H1 (cell line): ENCODE measurements around the gene LBP. TPM values are rescaled to one million over a fixed set of nuclear protein-coding genes. Genes with fewer than 3 reads are reported as not detected.

ENCODE experiments used
- CTCF ChIA-PET: fragments of 300-600 bp; sonication (Branson Sonifier 250); formaldehyde crosslinking; loops from one replicate; lab custom pipeline; 2021; ENCODE audit not compliant: partially characterized antibody; lab: Charles Lee
- POLR2A ChIA-PET: fragments of 300-600 bp; sonication (Branson Sonifier 250); formaldehyde crosslinking; loops from one replicate; lab custom pipeline; 2021; ENCODE audit warnings: inconsistent platforms; ENCODE audit not compliant: partially characterized antibody; lab: Charles Lee
- DNase-seq, 2 experiments: peaks; one replicate each; pipeline versions ENCODE4 v3.0.0 to v3.0.0-alpha.2; 2010 to 2022; ENCODE audit warnings: low spot score in 2 of 2, low read depth in 1 of 2, mixed read lengths in 1 of 2
- FAIRE-seq: peaks from 2 replicates; lab custom pipeline; 2011; peaks lifted over from hg19 to GRCh38; lab: Jason Lieb, UNC
- H2AFZ ChIP-seq: 2 replicates; pipeline ENCODE4 v1.8.1; 2012; ENCODE audit warnings: low read length, inconsistent platforms
- H2AK5ac ChIP-seq: 2 replicates; pipeline ENCODE4 v1.6.1; 2013; ENCODE audit warnings: low read depth, low read length
- H2BK120ac ChIP-seq: replicated peaks from 2 replicates; pipeline ENCODE3; 2013; ENCODE audit warnings: low read depth, low read length, inconsistent platforms
- H2BK12ac ChIP-seq: 2 replicates; pipeline ENCODE4 v1.6.1; 2013; ENCODE audit warnings: low read depth, low read length
- H2BK15ac ChIP-seq: 2 replicates; pipeline ENCODE4 v1.6.1; 2013; ENCODE audit warnings: low read length
- H2BK20ac ChIP-seq: 2 replicates; pipeline ENCODE4 v1.6.1; 2013; ENCODE audit warnings: low read length
- H2BK5ac ChIP-seq: 2 replicates; pipeline ENCODE4 v1.6.1; 2013; ENCODE audit warnings: low read depth, low read length
- H3K14ac ChIP-seq: 2 replicates; pipeline ENCODE4 v1.6.1; 2013; ENCODE audit warnings: inconsistent platforms; ENCODE audit not compliant: insufficient read length
- H3K18ac ChIP-seq: 2 replicates; pipeline ENCODE4 v1.6.1; 2013; ENCODE audit warnings: low read length; ENCODE audit errors: extremely low read depth
- H3K23ac ChIP-seq: 2 replicates; pipeline ENCODE4 v1.6.1; 2013; ENCODE audit warnings: inconsistent platforms; ENCODE audit not compliant: insufficient read length
- H3K23me2 ChIP-seq: 2 replicates; pipeline ENCODE4 v1.6.1; 2013; ENCODE audit warnings: low read depth, low read length
- H3K27ac ChIP-seq: 2 replicates; pipeline ENCODE4 v1.6.1; 2011; ENCODE audit warnings: low read depth, low read length, inconsistent platforms
- H3K27me3 ChIP-seq, 4 experiments: replicated peaks in 1 of 4; 1 replicate in 1 of 4; 2 replicates in 3 of 4; pipeline versions ENCODE4 v1.6.1 to v1.8.1; 2011 to 2013; ENCODE audit warnings: low read length in 3 of 4, mild to moderate bottlenecking in 3 of 4, inconsistent platforms in 2 of 4, mixed read lengths in 2 of 4, moderate library complexity in 1 of 4; ENCODE audit not compliant: control insufficient read depth in 3 of 4, insufficient read depth in 3 of 4; ENCODE audit errors: extremely low read depth in 1 of 4
- H3K36me3 ChIP-seq, 4 experiments: 2 replicates each; pipeline versions ENCODE4 v1.6.1 to v1.8.1; 2011 to 2013; ENCODE audit warnings: mild to moderate bottlenecking in 4 of 4, low read length in 3 of 4, moderate library complexity in 2 of 4, control low read depth in 1 of 4, inconsistent platforms in 1 of 4; ENCODE audit not compliant: insufficient read depth in 4 of 4, control insufficient read depth in 2 of 4
- H3K4ac ChIP-seq: replicated peaks from 2 replicates; pipeline ENCODE3; 2013; ENCODE audit warnings: low read length, low read depth, mixed read lengths, inconsistent platforms; ENCODE audit not compliant: insufficient read length
- H3K4me1 ChIP-seq, 4 experiments: replicated peaks in 1 of 4; 1 replicate in 1 of 4; 2 replicates in 3 of 4; pipeline versions ENCODE4 v1.6.1 to v1.8.1; 2011 to 2013; ENCODE audit warnings: low read length in 3 of 4, inconsistent platforms in 2 of 4, mixed read lengths in 1 of 4; ENCODE audit not compliant: insufficient read depth in 4 of 4, control insufficient read depth in 3 of 4
- H3K4me2 ChIP-seq, 2 experiments: 2 replicates each; pipeline versions ENCODE4 v1.6.1 to v1.8.1; 2011 to 2013; ENCODE audit warnings: low read depth in 2 of 2, low read length in 2 of 2, control low read depth in 1 of 2, inconsistent platforms in 1 of 2, mild to moderate bottlenecking in 1 of 2; ENCODE audit not compliant: insufficient read depth in 1 of 2
- H3K4me3 ChIP-seq, 4 experiments: fragments of 200-600, 300-600 bp in 1 of 4; sonication (generic), shearing (Covaris generic), sonication (Bioruptor Twin) in 1 of 4; 2 replicates each; pipeline versions ENCODE4 v1.5.1 to v1.8.1; 2011 to 2016; ENCODE audit warnings: low read length in 4 of 4, low read depth in 3 of 4, control low read depth in 2 of 4, inconsistent platforms in 2 of 4, mild to moderate bottlenecking in 2 of 4, mixed read lengths in 1 of 4, moderate library complexity in 1 of 4; ENCODE audit not compliant: insufficient read depth in 2 of 4; ENCODE audit errors: extremely low read depth in 1 of 4
- H3K56ac ChIP-seq: replicated peaks from 2 replicates; pipeline ENCODE3; 2013; ENCODE audit warnings: low read depth, mild to moderate bottlenecking, mixed read lengths, low read length, inconsistent platforms; ENCODE audit not compliant: insufficient read length
- H3K79me1 ChIP-seq: 2 replicates; pipeline ENCODE4 v1.6.1; 2013; ENCODE audit warnings: low read depth, low read length, control low read depth
- H3K79me2 ChIP-seq, 2 experiments: 2 replicates each; pipeline versions ENCODE4 v1.6.1 to v1.8.1; 2012 to 2013; ENCODE audit warnings: low read length in 2 of 2, mild to moderate bottlenecking in 2 of 2, inconsistent platforms in 1 of 2; ENCODE audit not compliant: insufficient read depth in 2 of 2, control insufficient read depth in 1 of 2
- H3K9ac ChIP-seq, 4 experiments: replicated peaks in 1 of 4; 1 replicate in 1 of 4; 2 replicates in 3 of 4; pipeline versions ENCODE4 v1.6.1 to v1.8.1; 2011 to 2013; ENCODE audit warnings: low read depth in 3 of 4, low read length in 3 of 4, control low read depth in 2 of 4, mild to moderate bottlenecking in 2 of 4, moderate library complexity in 2 of 4, inconsistent platforms in 1 of 4; ENCODE audit errors: extremely low read depth in 1 of 4
- H3K9me3 ChIP-seq, 2 experiments: 2 replicates each; pipeline versions ENCODE4 v1.6.1 to v1.8.1; 2012 to 2013; ENCODE audit warnings: mild to moderate bottlenecking in 2 of 2, moderate library complexity in 2 of 2, control low read depth in 1 of 2, inconsistent platforms in 1 of 2, low read depth in 1 of 2, low read length in 1 of 2, mixed read lengths in 1 of 2; ENCODE audit not compliant: insufficient read depth in 2 of 2
- H4K20me1 ChIP-seq, 2 experiments: replicated peaks in 1 of 2; 2 replicates each; pipeline versions ENCODE3 to v1.8.1; 2011 to 2013; ENCODE audit warnings: inconsistent platforms in 2 of 2, low read length in 2 of 2, mild to moderate bottlenecking in 1 of 2; ENCODE audit not compliant: insufficient read depth in 2 of 2, control insufficient read depth in 1 of 2
- H4K5ac ChIP-seq: 2 replicates; pipeline ENCODE4 v1.6.1; 2013; ENCODE audit warnings: low read length, low read depth, mixed read lengths, inconsistent platforms; ENCODE audit not compliant: insufficient read length
- H4K8ac ChIP-seq: 2 replicates; pipeline ENCODE4 v1.8.0; 2013; ENCODE audit warnings: mild to moderate bottlenecking, moderate library complexity, low read length, inconsistent platforms; ENCODE audit not compliant: insufficient read depth; ENCODE audit errors: extremely low read depth
- H4K91ac ChIP-seq: replicated peaks from 2 replicates; pipeline ENCODE3; 2013; ENCODE audit warnings: low read length, mixed read lengths, inconsistent platforms; ENCODE audit not compliant: insufficient read length
- CBX8 ChIP-seq: fragments of 300-800, 300-1000 bp; sonication (generic); IDR thresholded peaks from 2 replicates; pipeline ENCODE4 v1.7.1; 2016; ENCODE audit warnings: low read depth, low read length, borderline replicate concordance
- CREB1 ChIP-seq: IDR thresholded peaks from 2 replicates; pipeline ENCODE4 v1.6.1; 2012; ENCODE audit warnings: inconsistent platforms
- CTCF ChIP-seq, 3 experiments: IDR thresholded peaks; 1 replicate in 2 of 3; 2 replicates in 1 of 3; pipeline versions ENCODE4 v1.5.1 to v1.6.1; 2011; ENCODE audit warnings: low read length in 3 of 3, mild to moderate bottlenecking in 3 of 3, inconsistent platforms in 2 of 3, low read depth in 1 of 3, moderate library complexity in 1 of 3; ENCODE audit not compliant: insufficient read depth in 1 of 3; ENCODE audit errors: control extremely low read depth in 1 of 3
- E2F6 ChIP-seq: IDR thresholded peaks from 2 replicates; pipeline ENCODE4 v1.6.1; 2012; ENCODE audit warnings: inconsistent platforms
- EP300 ChIP-seq, 2 experiments: IDR thresholded peaks; 1 replicate in 1 of 2; 2 replicates in 1 of 2; pipeline ENCODE4 v1.6.1; 2011 to 2012; ENCODE audit warnings: low read depth in 2 of 2, low read length in 2 of 2, mild to moderate bottlenecking in 2 of 2, borderline replicate concordance in 1 of 2, inconsistent platforms in 1 of 2, moderate library complexity in 1 of 2
- JUN ChIP-seq: IDR thresholded peaks from 2 replicates; pipeline ENCODE4 v1.6.1; 2011; ENCODE audit warnings: low read depth, mild to moderate bottlenecking, improper control_type of control experiment, low read length
- POLR2A ChIP-seq, 2 experiments: IDR thresholded peaks; 1 replicate in 1 of 2; 2 replicates in 1 of 2; pipeline ENCODE4 v1.6.1; 2011; ENCODE audit warnings: low read depth in 2 of 2, low read length in 2 of 2, mild to moderate bottlenecking in 2 of 2; ENCODE audit errors: control extremely low read depth in 1 of 2
- POLR2AphosphoS5 ChIP-seq: IDR thresholded peaks from 2 replicates; pipeline ENCODE4 v1.6.1; 2011; ENCODE audit warnings: low read depth, low read length
- RBBP5 ChIP-seq: IDR thresholded peaks from 2 replicates; pipeline ENCODE4 v1.7.1; 2012; ENCODE audit warnings: low read depth, mild to moderate bottlenecking, inconsistent platforms, low read length, moderate library complexity, borderline replicate concordance
- WGBS, 2 experiments: shearing (Covaris generic) in 1 of 2; methylation state at CpG; one replicate each; pipeline versions ENCODE4 v1.1.6 to v1.1.7; 2013 to 2015; ENCODE audit warnings: low lambda C conversion rate in 2 of 2, mixed read lengths in 2 of 2, inconsistent platforms in 1 of 2, low coverage in 1 of 2, missing lambda C conversion rate in 1 of 2; ENCODE audit not compliant: insufficient replicate concordance in 2 of 2, insufficient coverage in 1 of 2, insufficient read length in 1 of 2; ENCODE audit errors: extremely low coverage in 1 of 2, missing lambda C conversion rate in 1 of 2; 5-methylcytosine and 5-hydroxymethylcytosine counted together
- polyA plus RNA-seq, 7 experiments: library from polyadenylated mRNA; depleted of rRNA in 3 of 7; stranded (reverse) in 5 of 7; unstranded in 2 of 7; fragments of >200 nt in 5 of 7; fragments of 200-250 nt in 2 of 7; gene quantifications; 1 replicate in 5 of 7; 2 replicates in 1 of 7; 4 replicates in 1 of 7; pipeline versions ENCODE4 v1.2.1 to v1.2.3, GENCODE V29; 2011 to 2013; ENCODE audit warnings: missing spikeins in 2 of 7, mixed read lengths in 2 of 7
- total RNA-seq: library from RNA; stranded (reverse); fragmentation: NEBNext Ultra II Directional; extraction: Animal tissue kit (Norgen Biotek cat#: 25700); gene quantifications from 2 replicates; pipeline ENCODE4 v1.2.1, GENCODE V29; 2021

Gene LBP
- total and polyA plus RNA-seq, 2 of the 8 experiments (the other 6 are each of a cell fraction or from before 2014, with no cell fraction given) = 0.60 to 0.63 TPM

- Histone ChIP-seq H4K5ac (no peak overlapping the region), H2BK15ac (peak overlapping the region; percentile 97), H3K23me2 (peaks cover 4% of the 10 kb centered on the region; the same call in 1 of the 2 replicates), H2AFZ (no peak overlapping the region), H3K27ac (no peak overlapping the region), H2BK5ac (no peak overlapping the region; the same call in 1 of the 2 replicates), H3K9ac (peak overlapping the region in 2 of 4 experiments; percentile 8 to 20; a peak in 1 of 7 replicates), H2BK12ac (peak overlapping the region; percentile 82; the same call in 1 of the 2 replicates), H4K20me1 (no peaks in the 10 kb centered on the region), H2BK20ac (peak overlapping the region; percentile 91), H3K4me1 (peaks cover 2 to 24% (median 15%) of the 10 kb centered on the region in 4 experiments), H3K18ac (0 out of 2 replicates have a peak overlapping the region, but pooled peaks have one; percentile 6), H3K23ac (no peak overlapping the region), H2BK120ac (no peak overlapping the region), H3K56ac (no peak overlapping the region), H3K4ac (no peak overlapping the region), H3K79me1 (no peaks in the 10 kb centered on the region), H3K14ac (no peak overlapping the region), H3K27me3 (no peaks in the 10 kb centered on the region), H4K91ac (peak overlapping the region; percentile 36), H4K8ac (no peak overlapping the region), H3K4me3 (no peak overlapping the region), H3K36me3 (no peaks in the 10 kb centered on the region), H3K9me3 (no peaks in the 10 kb centered on the region), H2AK5ac (no peak overlapping the region), H3K4me2 (no peak overlapping the region), H3K79me2 (no peaks in the 10 kb centered on the region)
- ChIA-PET CTCF (interaction anchor here (0.5 to 22.1 kb wide), 9 partner anchors 8 to 242 kb away, joined by 3 to 390 read pairs (median 7); partner anchors contain the start of genes BPI and LBP), POLR2A (interaction anchor here (1.5 to 1.9 kb wide), 7 partner anchors 11 to 71 kb away, joined by 3 to 11 read pairs (median 5); no protein-coding TSS in a partner anchor)
- 94% methylated on average over 10 of the region's 10 CpGs; no CpG with 5 or more reads in 1 of the 2 experiments for WGBS, 2 experiments
- no peak for TF ChIP-seq E2F6
- no peak for TF ChIP-seq RBBP5
- no peak for TF ChIP-seq POLR2A (IDR thresholded peaks at IDR 0.05; ENCODE audit: control extremely low read depth in 1 of 2, low read depth in 2 of 2, low read length in 2 of 2)
- no peak for TF ChIP-seq EP300 (IDR thresholded peaks at IDR 0.05; ENCODE audit: borderline replicate concordance in 1 of 2, low read depth in 2 of 2, low read length in 2 of 2)
- TF ChIP-seq CBX8 = no peak
- no peak for TF ChIP-seq CTCF (IDR thresholded peaks at IDR 0.05; ENCODE audit: control extremely low read depth in 1 of 3, insufficient read depth in 1 of 3, low read depth in 1 of 3, low read length in 3 of 3)
- TF ChIP-seq JUN = no peak
- TF ChIP-seq POLR2AphosphoS5 = no peak
- no peak for TF ChIP-seq CREB1
- no peak for DNase-seq
- FAIRE-seq = no peak
Observed at GRCh38 chr20:38354227-38354626, 7.9 kb downstream of the LBP start.
